Suprapubic skin (tissue), 4 donors: ENCODE data around the gene CCDC137. TPM values are rescaled to one million over a fixed set of nuclear protein-coding genes. Genes with fewer than 3 reads are reported as not detected.

Experiments used
- DNase-seq, 2 donors: peaks; one replicate each; pipeline ENCODE4 v3.0.0-alpha.2; 2019; ENCODE audit warnings: low spot score in 2 of 2
- H3K27ac ChIP-seq: fragments of 200-600 bp; sonication (generic); one replicate; pipeline ENCODE4 v1.5.1; 2019
- H3K27me3 ChIP-seq: fragments of 200-600 bp; sonication (generic); one replicate; pipeline ENCODE4 v1.5.1; 2019
- H3K36me3 ChIP-seq: fragments of 200-600 bp; sonication (generic); one replicate; pipeline ENCODE4 v1.5.1; 2019
- H3K4me1 ChIP-seq: fragments of 200-600 bp; sonication (generic); one replicate; pipeline ENCODE4 v1.5.1; 2019
- H3K4me3 ChIP-seq: fragments of 200-600 bp; sonication (generic); one replicate; pipeline ENCODE4 v1.5.1; 2019; ENCODE audit warnings: mild to moderate bottlenecking
- H3K9me3 ChIP-seq: fragments of 200-600 bp; sonication (generic); one replicate; pipeline ENCODE4 v1.5.1; 2019
- EP300 ChIP-seq: sonication (generic); formaldehyde crosslinking; IDR thresholded peaks from one replicate; pipeline ENCODE4 v1.6.1; 2017; ENCODE audit warnings: antibody characterized with exemption
- POLR2A ChIP-seq, 2 donors: fragments of 450-650 bp; IDR thresholded peaks; one replicate each; pipeline ENCODE4 v1.6.1; 2017; ENCODE audit warnings: antibody characterized with exemption in 2 of 2, mild to moderate bottlenecking in 2 of 2, moderate library complexity in 2 of 2
- POLR2AphosphoS5 ChIP-seq, 3 donors: sonication (generic); formaldehyde crosslinking; IDR thresholded peaks; one replicate each; pipeline ENCODE4 v1.6.1; 2017; ENCODE audit warnings: antibody characterized with exemption in 3 of 3
- WGBS: methylation state at CpG from one replicate; pipeline ENCODE4 v1.1.5; 2018; 5-methylcytosine and 5-hydroxymethylcytosine counted together
- total RNA-seq, 4 donors: library from RNA; depleted of rRNA; stranded (reverse); fragments of >200 nt; gene quantifications; one replicate each; pipeline ENCODE4 v1.1.0, GENCODE V29; 2016
- TF ChIP-seq, protein P1 (sequence below), 2 donors: fragments of 200-600 bp in 1 of 2; fragments of 450-650 bp in 1 of 2; sonication (generic) in 1 of 2; IDR thresholded peaks; one replicate each; pipeline ENCODE4 v1.5.1; 2016 to 2019; ENCODE audit warnings: antibody characterized with exemption in 2 of 2, mild to moderate bottlenecking in 1 of 2, moderate library complexity in 1 of 2

Gene CCDC137
- total RNA-seq, 4 donors from 2014 or later, result 14.9 to 29.8 (median 24.5) TPM

GRCh38 chr17:81640011-81640410 lies 26.5 kb upstream of the CCDC137 start:
- no peak overlapping the region for H3K4me3 ChIP-seq
- DNase-seq, result no peak
- no peaks in the 10 kb centered on the region for H3K36me3 ChIP-seq
- H3K4me1 ChIP-seq, result peaks cover 20% of the 10 kb centered on the region
- WGBS, result 91% methylated on average over 9 of the region's 9 CpGs
- H3K27ac ChIP-seq, result no peak overlapping the region
- TF ChIP-seq POLR2A (IDR thresholded peaks at IDR 0.05), result no peak
- no peak for TF ChIP-seq POLR2AphosphoS5 (IDR thresholded peaks at IDR 0.05)
- TF ChIP-seq, protein P1, sequence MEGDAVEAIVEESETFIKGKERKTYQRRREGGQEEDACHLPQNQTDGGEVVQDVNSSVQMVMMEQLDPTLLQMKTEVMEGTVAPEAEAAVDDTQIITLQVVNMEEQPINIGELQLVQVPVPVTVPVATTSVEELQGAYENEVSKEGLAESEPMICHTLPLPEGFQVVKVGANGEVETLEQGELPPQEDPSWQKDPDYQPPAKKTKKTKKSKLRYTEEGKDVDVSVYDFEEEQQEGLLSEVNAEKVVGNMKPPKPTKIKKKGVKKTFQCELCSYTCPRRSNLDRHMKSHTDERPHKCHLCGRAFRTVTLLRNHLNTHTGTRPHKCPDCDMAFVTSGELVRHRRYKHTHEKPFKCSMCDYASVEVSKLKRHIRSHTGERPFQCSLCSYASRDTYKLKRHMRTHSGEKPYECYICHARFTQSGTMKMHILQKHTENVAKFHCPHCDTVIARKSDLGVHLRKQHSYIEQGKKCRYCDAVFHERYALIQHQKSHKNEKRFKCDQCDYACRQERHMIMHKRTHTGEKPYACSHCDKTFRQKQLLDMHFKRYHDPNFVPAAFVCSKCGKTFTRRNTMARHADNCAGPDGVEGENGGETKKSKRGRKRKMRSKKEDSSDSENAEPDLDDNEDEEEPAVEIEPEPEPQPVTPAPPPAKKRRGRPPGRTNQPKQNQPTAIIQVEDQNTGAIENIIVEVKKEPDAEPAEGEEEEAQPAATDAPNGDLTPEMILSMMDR (IDR thresholded peaks at IDR 0.05), result no peak
- no peaks in the 10 kb centered on the region for H3K9me3 ChIP-seq
- H3K27me3 ChIP-seq, result no peaks in the 10 kb centered on the region

DNA sequence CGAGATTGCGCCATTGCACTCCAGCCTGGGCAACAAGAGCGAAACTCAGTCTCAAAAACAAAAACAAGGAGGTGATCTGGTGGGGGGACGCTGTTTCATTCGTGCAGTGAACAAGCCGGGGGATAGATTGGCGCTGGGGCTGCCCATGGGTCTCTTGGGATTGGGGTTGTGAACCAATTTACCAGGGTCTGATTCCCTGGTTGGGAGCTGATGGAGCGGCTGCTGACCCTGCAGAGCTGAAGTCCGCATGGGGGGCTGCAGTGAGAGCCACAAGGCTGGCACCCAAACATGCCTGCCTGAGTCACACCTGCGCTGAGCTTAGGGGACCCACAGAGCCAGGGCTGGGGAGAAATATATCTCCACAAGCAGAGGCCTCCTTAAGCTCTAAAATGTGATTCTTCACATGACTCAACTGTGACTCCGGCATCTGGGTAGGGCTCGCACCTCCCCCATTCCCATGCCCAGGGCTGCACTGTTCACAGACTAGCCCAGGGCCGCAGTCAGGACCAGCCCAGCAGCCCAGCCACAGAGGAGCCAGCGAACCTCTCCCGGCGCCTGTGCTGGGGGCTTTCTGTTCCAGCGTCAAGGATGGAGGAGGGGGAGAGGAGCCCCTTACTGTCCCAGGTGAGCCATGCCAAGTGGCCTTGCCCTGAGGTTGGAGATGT lies 24.6 kb upstream of the CCDC137 start:
- DNase-seq, result no peak
- no peaks in the 10 kb centered on the region for H3K9me3 ChIP-seq
- no peaks in the 10 kb centered on the region for H3K36me3 ChIP-seq
- H3K4me3 ChIP-seq, result no peak overlapping the region
- TF ChIP-seq POLR2AphosphoS5 (IDR thresholded peaks at IDR 0.05), result no peak
- TF ChIP-seq, protein P1 (IDR thresholded peaks at IDR 0.05), result no peak
- no peak for TF ChIP-seq EP300
- TF ChIP-seq POLR2A (IDR thresholded peaks at IDR 0.05), result no peak
- H3K27me3 ChIP-seq, result no peaks in the 10 kb centered on the region
- WGBS, result 91% methylated on average over 8 of the region's 17 CpGs
- no peak overlapping the region for H3K27ac ChIP-seq
- peaks cover 7% of the 10 kb centered on the region for H3K4me1 ChIP-seq

DNA sequence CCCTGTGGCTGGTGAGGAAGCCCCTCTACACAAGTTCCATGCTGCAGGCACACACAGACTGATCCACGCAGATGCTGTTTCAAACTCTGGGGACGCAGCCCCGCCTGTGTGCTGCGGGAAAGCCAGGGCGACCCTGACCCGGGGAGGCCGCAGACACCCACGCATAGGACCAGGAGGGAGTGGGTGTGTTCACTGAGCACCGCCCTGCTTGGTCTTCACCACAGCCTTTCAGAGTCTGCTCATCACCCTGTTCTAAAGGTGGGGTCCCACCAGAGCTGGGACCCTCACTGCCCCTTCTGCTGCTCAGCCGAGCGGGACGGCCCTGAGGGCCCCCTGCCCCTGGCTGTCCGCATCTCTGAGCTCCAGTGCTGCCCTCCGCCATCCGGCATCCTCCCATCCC lies 22.0 kb upstream of the CCDC137 start:
- Histone ChIP-seq H3K4me3 (no peak overlapping the region), H3K27ac (no peak overlapping the region), H3K9me3 (no peaks in the 10 kb centered on the region), H3K4me1 (peaks cover 6% of the 10 kb centered on the region), H3K36me3 (no peaks in the 10 kb centered on the region), H3K27me3 (peaks cover 22% of the 10 kb centered on the region)
- DNase-seq, result no peak
- WGBS, result 89% methylated on average over 15 of the region's 15 CpGs
- TF ChIP-seq POLR2AphosphoS5 (IDR thresholded peaks at IDR 0.05), result no peak
- TF ChIP-seq, protein P1 (IDR thresholded peaks at IDR 0.05), result no peak
- TF ChIP-seq POLR2A (IDR thresholded peaks at IDR 0.05), result no peak
- no peak for TF ChIP-seq EP300

DNA sequence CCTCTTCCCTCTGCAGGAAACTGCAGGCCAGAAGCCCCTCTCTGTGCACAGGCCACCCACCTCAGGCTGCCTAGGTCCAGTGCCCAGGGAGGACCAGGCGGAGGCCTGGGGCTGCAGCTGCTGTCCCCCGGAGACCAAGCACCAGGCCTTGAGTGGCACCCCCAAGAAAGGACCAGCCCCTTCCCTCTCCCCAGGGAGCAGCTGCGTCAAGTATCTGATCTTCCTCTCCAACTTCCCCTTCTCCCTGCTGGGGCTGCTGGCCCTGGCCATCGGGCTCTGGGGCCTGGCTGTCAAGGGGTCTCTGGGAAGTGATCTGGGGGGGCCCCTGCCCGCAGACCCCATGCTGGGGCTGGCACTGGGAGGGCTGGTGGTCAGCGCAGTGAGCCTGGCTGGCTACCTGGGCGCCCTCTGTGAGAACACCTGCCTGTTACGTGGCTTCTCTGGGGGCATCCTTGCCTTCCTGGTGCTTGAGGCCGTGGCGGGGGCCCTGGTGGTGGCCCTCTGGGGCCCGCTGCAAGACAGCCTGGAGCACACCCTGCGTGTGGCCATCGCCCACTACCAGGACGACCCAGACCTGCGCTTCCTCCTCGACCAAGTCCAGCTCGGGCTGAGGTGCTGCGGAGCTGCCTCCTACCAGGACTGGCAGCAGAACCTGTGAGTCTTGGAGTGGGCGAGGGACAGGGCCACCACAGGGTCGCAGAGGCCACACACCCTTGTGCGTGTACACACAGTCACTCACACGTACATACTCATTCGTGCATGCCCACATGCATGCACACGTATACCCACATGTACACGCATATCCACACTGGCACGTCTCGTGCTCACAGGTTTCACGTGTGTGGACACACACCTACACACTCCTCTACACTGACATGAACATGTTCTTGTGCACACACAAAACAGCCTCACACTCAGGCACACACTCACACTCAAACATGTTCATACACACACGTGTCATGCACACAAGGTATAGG lies 21.3 kb upstream of the CCDC137 start:
- H3K27me3 ChIP-seq, result peaks cover 29% of the 10 kb centered on the region
- TF ChIP-seq POLR2A (IDR thresholded peaks at IDR 0.05) (no peak), EP300 (no peak), POLR2AphosphoS5 (IDR thresholded peaks at IDR 0.05) (no peak)
- TF ChIP-seq, protein P1 (IDR thresholded peaks at IDR 0.05), result no peak
- H3K27ac ChIP-seq, result no peak overlapping the region
- H3K4me1 ChIP-seq, result peaks cover 6% of the 10 kb centered on the region
- DNase-seq, result no peak
- H3K4me3 ChIP-seq, result no peak overlapping the region
- H3K9me3 ChIP-seq, result no peaks in the 10 kb centered on the region
- 82% methylated on average over 16 of the region's 29 CpGs for WGBS
- H3K36me3 ChIP-seq, result no peaks in the 10 kb centered on the region
